Smooth muscle cell (in vitro differentiated cells): ENCODE data around the gene GCC1. TPM values are rescaled to one million over a fixed set of nuclear protein-coding genes. Genes with fewer than 3 reads are reported as not detected.
A peak's percentile ranks its signal among the peaks of the same experiment; 100 is the strongest.

Experiments used
- DNase-seq: peaks from one replicate; lab custom pipeline; 2025; ENCODE audit not compliant: unreplicated experiment; lab: John Stamatoyannopoulos, UW
- H2AFZ ChIP-seq: fragments of 200-600 bp; sonication (generic); 2 replicates; pipeline ENCODE4 v1.6.0; 2016; ENCODE audit warnings: antibody characterized with exemption, low read depth, mild to moderate bottlenecking
- H3F3A ChIP-seq: fragments of 200-600 bp; sonication (generic); 2 replicates; pipeline ENCODE4 v1.6.0; 2017; ENCODE audit warnings: antibody characterized with exemption, low read depth
- H3K27ac ChIP-seq: fragments of 200-600 bp; sonication (generic); 2 replicates; pipeline ENCODE4 v1.5.1; 2016; ENCODE audit warnings: low read depth, mild to moderate bottlenecking
- H3K27me3 ChIP-seq: fragments of 200-600 bp; sonication (generic); 2 replicates; pipeline ENCODE4 v1.6.1; 2016; ENCODE audit warnings: low read depth, mild to moderate bottlenecking
- H3K36me3 ChIP-seq: fragments of 200-600 bp; sonication (generic); 2 replicates; pipeline ENCODE4 v1.5.1; 2016; ENCODE audit warnings: low read depth
- H3K4me1 ChIP-seq: fragments of 200-600 bp; sonication (generic); 2 replicates; pipeline ENCODE4 v1.5.1; 2016; ENCODE audit warnings: low read depth
- H3K4me2 ChIP-seq: fragments of 200-600 bp; sonication (generic); 2 replicates; pipeline ENCODE4 v1.6.0; 2016; ENCODE audit warnings: mild to moderate bottlenecking
- H3K4me3 ChIP-seq: fragments of 200-600 bp; sonication (generic); 2 replicates; pipeline ENCODE4 v1.5.1; 2016; ENCODE audit warnings: mild to moderate bottlenecking
- H3K79me2 ChIP-seq: fragments of 200-600 bp; sonication (generic); 2 replicates; pipeline ENCODE4 v1.6.0; 2016; ENCODE audit warnings: low read depth, mild to moderate bottlenecking
- H3K9ac ChIP-seq: fragments of 200-600 bp; sonication (generic); 2 replicates; pipeline ENCODE4 v1.6.0; 2016; ENCODE audit warnings: low read depth
- H3K9me3 ChIP-seq: fragments of 200-600 bp; sonication (generic); replicated peaks from 2 replicates; pipeline ENCODE4 v1.5.1; 2016; ENCODE audit warnings: low read depth
- H4K20me1 ChIP-seq: fragments of 200-600 bp; sonication (generic); 2 replicates; pipeline ENCODE4 v1.6.0; 2016; ENCODE audit warnings: low read depth
- WGBS: methylation state at CpG from one replicate; pipeline ENCODE4 v1.1.7; 2016; ENCODE audit warnings: low lambda C conversion rate; 5-methylcytosine and 5-hydroxymethylcytosine counted together
- polyA plus RNA-seq: library from polyadenylated mRNA; unstranded; fragments of >200 nt; fragmentation: Nextera tagmentation; extraction: Ambion mirVana; gene quantifications from 2 replicates; pipeline ENCODE4 v1.2.1, GENCODE V29; 2016
- total RNA-seq: library from RNA; depleted of rRNA; stranded (reverse); fragments of >200 nt; gene quantifications from 2 replicates; pipeline ENCODE4 v1.2.3, GENCODE V29; 2014
- TF ChIP-seq, protein P1 (sequence below): fragments of 200-600 bp; sonication (generic); IDR thresholded peaks from 2 replicates; pipeline ENCODE4 v1.5.1; 2017; ENCODE audit warnings: borderline replicate concordance, mild to moderate bottlenecking, antibody characterized with exemption; ENCODE audit not compliant: insufficient read depth, poor library complexity, severe bottlenecking

GCC1 gene, protein sequence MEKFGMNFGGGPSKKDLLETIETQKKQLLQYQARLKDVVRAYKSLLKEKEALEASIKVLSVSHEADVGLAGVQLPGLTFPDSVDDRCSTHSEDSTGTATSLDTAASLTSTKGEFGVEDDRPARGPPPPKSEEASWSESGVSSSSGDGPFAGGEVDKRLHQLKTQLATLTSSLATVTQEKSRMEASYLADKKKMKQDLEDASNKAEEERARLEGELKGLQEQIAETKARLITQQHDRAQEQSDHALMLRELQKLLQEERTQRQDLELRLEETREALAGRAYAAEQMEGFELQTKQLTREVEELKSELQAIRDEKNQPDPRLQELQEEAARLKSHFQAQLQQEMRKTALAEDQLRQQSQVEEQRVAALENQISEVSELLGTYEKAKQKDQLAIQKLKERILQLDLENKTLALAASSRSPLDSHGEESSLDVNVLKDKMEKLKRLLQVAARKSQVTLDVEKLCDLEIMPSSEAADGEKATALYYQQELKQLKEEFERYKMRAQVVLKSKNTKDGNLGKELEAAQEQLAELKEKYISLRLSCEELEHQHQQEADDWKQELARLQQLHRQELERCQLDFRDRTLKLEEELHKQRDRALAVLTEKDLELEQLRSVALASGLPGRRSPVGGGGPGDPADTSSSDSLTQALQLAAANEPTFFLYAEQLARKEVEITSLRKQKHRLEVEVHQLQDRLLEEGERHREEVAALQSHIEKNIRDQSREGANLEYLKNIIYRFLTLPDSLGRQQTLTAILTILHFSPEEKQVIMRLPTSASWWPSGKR
- 14.2 and 17.1 TPM in 2 replicates for total RNA-seq
- 15.6 and 20.3 TPM in 2 replicates for polyA plus RNA-seq

DNA sequence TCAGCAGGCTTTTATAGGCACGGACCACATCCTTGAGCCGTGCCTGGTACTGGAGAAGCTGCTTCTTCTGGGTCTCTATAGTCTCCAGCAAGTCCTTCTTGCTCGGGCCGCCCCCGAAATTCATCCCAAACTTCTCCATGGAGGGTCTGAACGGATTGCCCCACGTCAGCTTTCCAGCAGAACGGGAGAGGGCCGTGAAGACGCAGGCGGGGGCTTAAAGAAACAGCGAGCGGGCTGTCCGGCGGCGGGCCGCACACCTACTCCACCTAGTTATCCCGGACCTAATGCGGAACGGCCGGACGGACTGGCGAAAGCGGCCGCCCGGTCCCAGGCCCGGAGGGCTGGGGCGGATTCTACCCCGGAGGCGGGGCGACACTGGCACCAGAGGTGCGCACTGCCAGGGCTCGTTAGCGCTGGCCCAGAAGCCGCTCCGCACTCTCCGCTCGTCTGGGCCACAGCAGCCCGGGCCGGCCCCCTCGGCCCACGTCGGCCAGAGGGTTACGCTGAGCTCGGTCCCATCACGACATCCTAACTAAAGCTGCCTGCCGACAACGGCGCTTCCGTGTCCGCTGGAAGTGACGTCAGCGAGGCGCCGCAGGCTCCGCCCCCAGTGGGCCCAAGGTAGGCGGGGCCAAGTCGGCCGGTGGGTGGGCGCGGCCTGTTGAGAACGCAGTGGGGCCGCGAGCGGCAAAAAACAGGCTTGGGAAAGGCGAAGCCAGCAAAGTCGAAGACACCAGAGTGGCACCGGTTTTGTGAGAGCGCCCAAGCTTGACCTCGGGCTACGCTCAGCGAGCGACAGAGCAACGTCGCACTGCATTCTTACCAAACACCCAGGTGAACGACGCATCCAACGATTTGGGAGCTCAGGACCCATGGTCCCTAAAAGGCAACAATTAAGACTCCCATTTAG lies at the start of gene GCC1:
GCC1 (minus strand) TSS at position 553 of the 910 bp plus-strand sequence; CDS start at position 139, 414 bp downstream.
- TF ChIP-seq, protein P1, sequence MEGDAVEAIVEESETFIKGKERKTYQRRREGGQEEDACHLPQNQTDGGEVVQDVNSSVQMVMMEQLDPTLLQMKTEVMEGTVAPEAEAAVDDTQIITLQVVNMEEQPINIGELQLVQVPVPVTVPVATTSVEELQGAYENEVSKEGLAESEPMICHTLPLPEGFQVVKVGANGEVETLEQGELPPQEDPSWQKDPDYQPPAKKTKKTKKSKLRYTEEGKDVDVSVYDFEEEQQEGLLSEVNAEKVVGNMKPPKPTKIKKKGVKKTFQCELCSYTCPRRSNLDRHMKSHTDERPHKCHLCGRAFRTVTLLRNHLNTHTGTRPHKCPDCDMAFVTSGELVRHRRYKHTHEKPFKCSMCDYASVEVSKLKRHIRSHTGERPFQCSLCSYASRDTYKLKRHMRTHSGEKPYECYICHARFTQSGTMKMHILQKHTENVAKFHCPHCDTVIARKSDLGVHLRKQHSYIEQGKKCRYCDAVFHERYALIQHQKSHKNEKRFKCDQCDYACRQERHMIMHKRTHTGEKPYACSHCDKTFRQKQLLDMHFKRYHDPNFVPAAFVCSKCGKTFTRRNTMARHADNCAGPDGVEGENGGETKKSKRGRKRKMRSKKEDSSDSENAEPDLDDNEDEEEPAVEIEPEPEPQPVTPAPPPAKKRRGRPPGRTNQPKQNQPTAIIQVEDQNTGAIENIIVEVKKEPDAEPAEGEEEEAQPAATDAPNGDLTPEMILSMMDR = no peak
- Histone ChIP-seq H3K27ac (peak within 1 kb of the TSS; percentile 90), H3K9me3 (no peaks in the 10 kb centered on the region), H2AFZ (peak within 1 kb of the TSS; percentile 53), H3F3A (no peaks in the 10 kb centered on the region), H3K4me3 (peak within 1 kb of the TSS; percentile 95), H3K36me3 (no peaks in the 10 kb centered on the region), H3K27me3 (no peaks in the 10 kb centered on the region), H3K4me1 (peaks cover 21% of the 10 kb centered on the region), H3K79me2 (peaks cover 48% of the 10 kb centered on the region), H4K20me1 (peaks cover 59% of the 10 kb centered on the region), H3K4me2 (peak within 1 kb of the TSS; percentile 99), H3K9ac (peak within 1 kb of the TSS; percentile 96)
- 6% methylated on average over 68 of the region's 78 CpGs for WGBS
- DNase-seq = peak; percentile 88

DNA sequence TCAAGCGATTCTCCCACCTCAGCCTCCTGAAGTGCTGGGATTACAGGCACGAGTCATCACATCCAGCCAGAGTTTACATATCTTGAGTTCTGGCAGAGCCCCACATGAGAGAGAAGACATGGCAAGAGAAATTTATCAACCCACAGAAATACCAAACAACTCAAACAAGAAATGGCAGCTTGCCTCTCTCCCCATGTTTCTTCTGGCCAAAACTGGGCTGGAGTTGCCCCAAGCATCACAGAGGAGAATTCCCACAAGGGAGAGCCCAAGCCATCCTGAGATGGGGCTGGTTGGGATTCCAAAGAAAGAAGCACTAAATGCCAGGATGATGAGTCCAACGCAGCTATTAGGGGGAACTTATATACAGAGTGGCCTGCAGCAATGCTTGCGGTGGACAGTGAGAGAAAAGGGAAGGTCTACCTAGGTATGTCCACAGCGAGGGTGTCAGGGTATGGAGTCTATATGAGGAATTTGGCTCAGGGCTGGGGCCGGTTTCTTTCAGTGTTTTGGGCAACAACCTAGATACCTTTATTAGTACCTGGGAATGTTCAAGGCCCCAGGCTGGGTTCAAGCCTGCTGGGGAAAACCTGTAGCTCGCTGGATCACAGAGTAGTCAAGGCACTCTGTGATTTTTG lies 47.0 kb upstream of the GCC1 start:
- no peak overlapping the region for H2AFZ ChIP-seq
- no peaks in the 10 kb centered on the region for H3K79me2 ChIP-seq
- no peaks in the 10 kb centered on the region for H3K27me3 ChIP-seq
- H3K4me2 ChIP-seq = no peak overlapping the region
- WGBS = 73% methylated on average over 7 of the region's 7 CpGs
- no peak overlapping the region for H3K9ac ChIP-seq
- no peak overlapping the region for H3K4me3 ChIP-seq
- TF ChIP-seq, protein P1 = no peak
- no peak for DNase-seq
- no peaks in the 10 kb centered on the region for H3K36me3 ChIP-seq
- no peaks in the 10 kb centered on the region for H3K9me3 ChIP-seq
- no peaks in the 10 kb centered on the region for H3K4me1 ChIP-seq
- H3K27ac ChIP-seq = no peak overlapping the region
- no peaks in the 10 kb centered on the region for H4K20me1 ChIP-seq
- no peaks in the 10 kb centered on the region for H3F3A ChIP-seq

DNA sequence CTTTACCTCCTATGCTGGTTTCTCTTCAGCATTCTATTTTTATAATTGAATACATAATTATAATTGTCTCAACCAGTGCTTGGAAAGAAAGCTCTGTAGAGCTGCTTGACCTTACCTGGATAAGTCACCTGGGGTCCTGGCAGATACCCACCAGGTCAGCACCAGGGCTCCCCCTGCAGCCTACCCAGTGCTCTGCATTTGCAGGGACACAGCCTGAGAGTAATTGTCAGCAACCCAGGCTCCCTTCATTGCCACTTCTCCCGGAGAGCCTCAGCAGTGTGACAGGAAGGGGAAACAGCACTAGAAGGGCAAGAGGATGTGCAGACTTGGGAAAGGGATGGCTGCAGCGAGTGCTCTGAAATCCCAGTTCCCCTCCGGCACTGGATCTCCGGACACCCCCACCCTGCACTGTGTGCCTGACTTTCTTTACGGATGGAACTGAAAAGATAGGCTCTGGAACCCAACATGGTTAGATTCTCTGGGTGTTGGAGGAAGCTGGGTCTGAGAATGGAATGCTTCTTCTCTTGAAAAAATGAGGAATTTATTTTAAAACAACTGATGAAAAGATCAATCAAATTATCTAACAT lies 44.0 kb upstream of the GCC1 start:
- H3K9me3 ChIP-seq = no peaks in the 10 kb centered on the region
- peaks cover 11% of the 10 kb centered on the region for H3K27me3 ChIP-seq
- no peaks in the 10 kb centered on the region for H3K4me1 ChIP-seq
- H3K27ac ChIP-seq = no peak overlapping the region
- H3F3A ChIP-seq = no peaks in the 10 kb centered on the region
- TF ChIP-seq, protein P1 = peak; percentile 25
- H4K20me1 ChIP-seq = no peaks in the 10 kb centered on the region
- H3K4me3 ChIP-seq = no peak overlapping the region
- H3K36me3 ChIP-seq = no peaks in the 10 kb centered on the region
- DNase-seq = no peak
- no peaks in the 10 kb centered on the region for H3K79me2 ChIP-seq
- no peak overlapping the region for H2AFZ ChIP-seq
- no peak overlapping the region for H3K9ac ChIP-seq
- WGBS = 22% methylated on average over 5 of the region's 5 CpGs
- H3K4me2 ChIP-seq = no peak overlapping the region
